Colonic mucosa (tissue), 4 donors: ENCODE data around the gene TBX4. TPM values are rescaled to one million over a fixed set of nuclear protein-coding genes. Genes with fewer than 3 reads are reported as not detected.

Experiments
- DNase-seq: peaks from one replicate; pipeline ENCODE4 v3.0.0-alpha.2; 2020
- H3K27ac ChIP-seq: fragments of 200-600 bp; one replicate; pipeline ENCODE4 v1.8.0; 2021
- H3K27me3 ChIP-seq: fragments of 200-600 bp; one replicate; pipeline ENCODE4 v1.8.0; 2021
- H3K36me3 ChIP-seq: fragments of 200-600 bp; one replicate; pipeline ENCODE4 v1.8.0; 2021
- H3K4me1 ChIP-seq: fragments of 200-600 bp; one replicate; pipeline ENCODE4 v1.8.0; 2021; ENCODE audit warnings: mild to moderate bottlenecking
- H3K4me3 ChIP-seq: fragments of 200-600 bp; one replicate; pipeline ENCODE4 v1.8.0; 2021
- H3K9ac ChIP-seq, 2 donors: one replicate each; pipeline ENCODE4 v1.7.0; 2013; ENCODE audit warnings: control low read depth in 2 of 2, low read depth in 2 of 2, low read length in 2 of 2
- H3K9me3 ChIP-seq: fragments of 200-600 bp; one replicate; pipeline ENCODE4 v1.8.0; 2021
- intact Hi-C: fragments of 100-400 bp; cut with DNase I; formaldehyde crosslinking; loops from one replicate; pipeline ENCODE4 v1.14.1; 2022
- total RNA-seq, 2 donors: library from RNA; stranded (reverse); fragmentation: NEBNext Ultra II Directional in 1 of 2; extraction: Animal tissue kit (Norgen Biotek cat#: 25700) in 1 of 2; gene quantifications; one replicate each; pipeline ENCODE4 v1.2.1, GENCODE V29; 2021
- TF ChIP-seq, protein P1 (sequence below): fragments of 200-600 bp; IDR thresholded peaks from one replicate; pipeline ENCODE4 v1.8.0; 2022; ENCODE audit warnings: antibody characterized with exemption, mild to moderate bottlenecking
- donor health status: healthy.
- donor health status: DM: no; HTN: no; CAD: no.
- donor health status: DM: no; HTN: no; CAD: no.

Gene TBX4
- total RNA-seq, 2 donors from 2014 or later = not detected

DNA sequence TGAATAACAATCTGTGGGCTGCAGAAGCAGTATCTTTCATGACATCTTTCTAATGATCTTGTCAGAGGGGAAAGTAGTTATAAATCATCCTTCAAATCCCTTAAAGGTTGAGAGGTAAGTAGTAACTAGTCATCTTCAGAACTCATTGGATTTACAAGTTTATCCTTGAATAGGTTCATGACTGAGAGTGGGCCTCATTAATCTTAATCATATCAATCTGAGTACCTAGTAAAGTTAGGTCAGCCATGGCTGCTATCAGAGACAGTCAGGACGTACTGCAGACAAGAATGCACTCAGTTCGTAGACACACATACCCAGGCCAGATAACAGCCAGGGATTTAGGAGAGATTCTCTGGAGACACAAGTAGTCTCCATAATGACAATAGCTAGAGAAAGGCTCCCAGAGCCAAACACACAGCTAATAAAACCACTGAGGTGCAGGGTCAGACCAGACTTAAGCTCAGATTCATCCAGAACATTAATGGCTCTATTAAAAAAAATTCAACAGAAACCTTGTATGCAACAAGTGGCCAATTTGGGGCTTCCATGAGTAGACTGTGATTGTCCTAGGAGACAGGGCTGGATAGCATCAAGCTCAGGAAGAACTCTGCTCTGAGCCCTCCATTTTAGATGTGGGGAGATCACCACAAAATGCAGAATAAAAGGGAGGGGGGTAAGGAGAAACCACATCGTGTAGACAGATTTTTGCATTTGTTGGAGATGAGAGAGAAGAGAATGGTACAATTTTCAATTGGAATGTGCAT lies 65.8 kb downstream of the TBX4 start:
- no peaks in the 10 kb centered on the region for H3K9me3 ChIP-seq
- DNase-seq = no peak
- no peaks in the 10 kb centered on the region for H3K27me3 ChIP-seq
- H3K36me3 ChIP-seq = no peaks in the 10 kb centered on the region
- no peak overlapping the region for H3K9ac ChIP-seq
- no peak overlapping the region for H3K27ac ChIP-seq
- no peaks in the 10 kb centered on the region for H3K4me1 ChIP-seq
- H3K4me3 ChIP-seq = no peak overlapping the region
- intact Hi-C loops = no loop called here
- TF ChIP-seq, protein P1, sequence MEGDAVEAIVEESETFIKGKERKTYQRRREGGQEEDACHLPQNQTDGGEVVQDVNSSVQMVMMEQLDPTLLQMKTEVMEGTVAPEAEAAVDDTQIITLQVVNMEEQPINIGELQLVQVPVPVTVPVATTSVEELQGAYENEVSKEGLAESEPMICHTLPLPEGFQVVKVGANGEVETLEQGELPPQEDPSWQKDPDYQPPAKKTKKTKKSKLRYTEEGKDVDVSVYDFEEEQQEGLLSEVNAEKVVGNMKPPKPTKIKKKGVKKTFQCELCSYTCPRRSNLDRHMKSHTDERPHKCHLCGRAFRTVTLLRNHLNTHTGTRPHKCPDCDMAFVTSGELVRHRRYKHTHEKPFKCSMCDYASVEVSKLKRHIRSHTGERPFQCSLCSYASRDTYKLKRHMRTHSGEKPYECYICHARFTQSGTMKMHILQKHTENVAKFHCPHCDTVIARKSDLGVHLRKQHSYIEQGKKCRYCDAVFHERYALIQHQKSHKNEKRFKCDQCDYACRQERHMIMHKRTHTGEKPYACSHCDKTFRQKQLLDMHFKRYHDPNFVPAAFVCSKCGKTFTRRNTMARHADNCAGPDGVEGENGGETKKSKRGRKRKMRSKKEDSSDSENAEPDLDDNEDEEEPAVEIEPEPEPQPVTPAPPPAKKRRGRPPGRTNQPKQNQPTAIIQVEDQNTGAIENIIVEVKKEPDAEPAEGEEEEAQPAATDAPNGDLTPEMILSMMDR = no peak

DNA sequence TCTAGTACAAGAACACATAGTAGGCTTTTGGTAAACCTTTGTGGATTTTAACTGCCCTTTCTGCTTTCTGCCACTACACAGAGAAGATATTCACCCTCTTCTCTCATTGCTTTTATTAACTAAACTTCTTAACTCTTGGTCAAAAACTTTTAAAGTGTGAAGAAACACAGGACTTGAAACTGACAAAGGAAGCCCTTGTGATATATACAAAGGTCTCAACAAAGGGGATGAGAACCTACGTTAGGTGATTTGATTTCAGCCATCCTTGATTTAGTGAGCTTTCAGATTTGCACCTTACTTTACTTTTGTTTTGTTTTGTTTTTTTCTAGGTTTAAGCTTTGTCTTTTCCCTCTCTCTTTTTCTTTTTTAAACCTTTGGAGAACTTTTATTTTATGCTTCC lies 66.9 kb downstream of the TBX4 start:
- TF ChIP-seq, protein P1 = no peak
- DNase-seq = no peak
- Histone ChIP-seq H3K9me3 (no peaks in the 10 kb centered on the region), H3K4me1 (no peaks in the 10 kb centered on the region), H3K9ac (no peak overlapping the region), H3K4me3 (no peak overlapping the region), H3K36me3 (no peaks in the 10 kb centered on the region), H3K27me3 (no peaks in the 10 kb centered on the region), H3K27ac (no peak overlapping the region)
- intact Hi-C loops = no loop called here

DNA sequence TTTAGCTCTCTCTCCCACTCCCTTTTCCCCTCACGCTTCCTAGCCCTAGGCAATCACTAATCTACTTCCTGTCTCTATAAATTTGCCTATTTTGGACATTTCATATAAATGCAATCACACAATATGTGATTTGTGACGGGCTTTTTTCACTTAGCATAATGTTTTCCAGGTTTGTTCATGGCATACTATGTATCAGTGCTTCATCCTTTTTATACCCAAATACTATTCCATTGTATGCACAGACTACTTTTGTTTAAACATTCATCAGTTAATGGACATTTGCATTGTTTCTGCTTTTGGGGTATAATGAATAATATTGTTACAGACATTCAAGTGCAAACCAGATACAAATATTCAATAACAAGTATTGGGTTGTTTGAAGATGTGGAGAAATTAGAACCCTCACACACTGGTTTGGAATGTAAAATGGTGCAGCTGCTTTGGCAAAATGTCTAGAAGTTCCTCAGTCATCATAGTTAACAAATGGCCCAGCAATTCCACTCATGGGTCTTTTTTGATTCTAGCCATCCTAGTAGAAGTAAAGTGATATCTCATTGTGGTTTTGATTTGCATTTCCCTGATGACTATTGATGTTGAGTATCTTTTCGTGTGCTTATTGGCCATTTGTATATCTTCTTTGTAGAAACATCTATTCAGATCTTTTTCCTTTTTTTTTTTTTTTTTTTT lies 67.7 kb downstream of the TBX4 start:
- Histone ChIP-seq H3K27me3 (no peaks in the 10 kb centered on the region), H3K9ac (no peak overlapping the region), H3K9me3 (no peaks in the 10 kb centered on the region), H3K27ac (no peak overlapping the region), H3K4me1 (no peaks in the 10 kb centered on the region), H3K36me3 (no peaks in the 10 kb centered on the region), H3K4me3 (no peak overlapping the region)
- no peak for DNase-seq
- intact Hi-C loops = no loop called here
- TF ChIP-seq, protein P1 = no peak

DNA sequence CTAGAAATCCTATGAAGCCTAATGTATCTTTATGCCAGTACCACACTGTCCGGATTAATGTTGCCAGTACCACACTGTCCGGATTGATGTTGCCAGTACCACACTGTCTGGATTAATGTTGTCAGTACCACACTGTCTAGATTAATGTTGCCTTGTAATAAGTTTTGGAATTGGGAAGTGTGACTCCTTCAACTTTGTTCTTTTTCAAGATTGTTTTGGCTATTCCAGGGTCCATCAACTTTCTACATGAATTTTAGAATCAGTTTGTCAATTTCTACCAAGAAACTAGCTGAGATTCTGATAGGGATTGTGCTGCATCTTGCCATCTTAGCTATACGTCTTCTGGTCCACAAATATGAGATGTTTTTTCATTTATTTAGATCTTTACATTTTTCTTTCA lies 68.7 kb downstream of the TBX4 start:
- Histone ChIP-seq H3K4me3 (no peak overlapping the region), H3K27me3 (no peaks in the 10 kb centered on the region), H3K36me3 (no peaks in the 10 kb centered on the region), H3K27ac (no peak overlapping the region), H3K9ac (no peak overlapping the region), H3K9me3 (no peaks in the 10 kb centered on the region), H3K4me1 (no peaks in the 10 kb centered on the region)
- no peak for DNase-seq
- TF ChIP-seq, protein P1 = no peak
- intact Hi-C loops = no loop called here

DNA sequence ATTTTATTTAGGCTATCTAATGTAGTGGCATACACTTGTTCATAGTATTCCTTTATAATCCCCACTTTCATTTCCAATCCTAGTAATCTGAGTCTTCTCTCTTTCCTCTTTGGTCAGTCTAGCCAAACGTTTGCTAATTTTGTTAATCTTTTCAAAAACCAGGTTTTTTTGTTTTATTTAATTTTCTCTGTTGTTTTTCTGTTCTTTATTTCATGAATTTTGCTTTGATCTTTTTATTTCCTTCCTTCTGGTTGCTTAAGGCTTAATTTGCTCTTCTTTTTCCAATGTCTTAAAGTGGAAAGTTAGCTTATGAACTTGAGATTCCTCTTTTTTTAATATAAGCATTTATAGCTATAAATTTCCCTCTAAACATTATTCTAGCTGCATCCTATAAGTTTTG lies 69.9 kb downstream of the TBX4 start:
- Histone ChIP-seq H3K36me3 (no peaks in the 10 kb centered on the region), H3K4me3 (no peak overlapping the region), H3K9me3 (no peaks in the 10 kb centered on the region), H3K9ac (no peak overlapping the region), H3K4me1 (no peaks in the 10 kb centered on the region), H3K27ac (no peak overlapping the region), H3K27me3 (no peaks in the 10 kb centered on the region)
- intact Hi-C loops = no loop called here
- TF ChIP-seq, protein P1 = no peak
- DNase-seq = no peak
